Occipital lobe (tissue), 2 donors: ENCODE data around the gene BICD2. TPM values are rescaled to one million over a fixed set of nuclear protein-coding genes. Genes with fewer than 3 reads are reported as not detected.

Experiments
- DNase-seq: peaks from one replicate; lab custom pipeline; 2025; lab: John Stamatoyannopoulos, UW
- total RNA-seq: library from RNA; depleted of rRNA; stranded (reverse); fragments of >200 nt; gene quantifications from one replicate; pipeline ENCODE4 v1.2.3, GENCODE V29; 2014

Gene BICD2
- total RNA-seq, 1 donor from 2014 or later = 31.4 TPM

GRCh38 chr9:92715488-92716231 is 49.0 kb downstream of the BICD2 start:
- no peak for DNase-seq

DNA sequence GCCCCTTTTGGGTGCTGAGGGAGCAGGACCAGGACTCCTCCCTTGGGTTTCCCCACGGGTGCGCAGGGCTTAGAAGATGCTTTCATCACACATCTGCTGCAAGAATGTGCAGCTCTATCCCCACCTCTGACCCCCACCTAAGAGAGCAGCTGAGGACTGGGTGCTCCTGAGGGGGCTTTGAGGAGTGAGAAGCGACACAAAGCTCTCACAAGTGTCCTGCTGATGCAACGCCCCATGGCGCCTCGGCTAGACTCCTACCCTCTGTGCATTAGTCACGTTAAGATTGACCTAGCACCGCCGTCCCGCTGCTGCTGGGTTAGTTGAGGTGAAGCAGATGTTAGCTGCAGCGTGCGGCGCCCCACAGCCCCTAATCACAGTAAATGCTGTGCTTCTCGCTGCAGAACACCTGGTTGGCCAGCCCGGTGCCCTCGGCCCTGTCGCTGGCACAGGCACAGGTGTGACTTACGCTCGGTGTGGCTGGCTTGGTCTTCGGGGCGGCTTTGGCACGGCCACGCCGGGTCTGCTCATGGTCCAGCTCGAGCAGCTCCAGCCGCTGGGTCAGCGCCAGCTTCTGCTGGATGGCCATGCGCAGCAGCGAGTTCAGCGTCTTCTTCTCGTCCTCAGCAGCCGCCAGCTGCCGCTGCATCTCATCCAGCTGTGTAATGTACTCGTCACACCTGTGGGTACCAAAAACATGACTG is 49.7 kb downstream of the BICD2 start:
- DNase-seq = no peak

DNA sequence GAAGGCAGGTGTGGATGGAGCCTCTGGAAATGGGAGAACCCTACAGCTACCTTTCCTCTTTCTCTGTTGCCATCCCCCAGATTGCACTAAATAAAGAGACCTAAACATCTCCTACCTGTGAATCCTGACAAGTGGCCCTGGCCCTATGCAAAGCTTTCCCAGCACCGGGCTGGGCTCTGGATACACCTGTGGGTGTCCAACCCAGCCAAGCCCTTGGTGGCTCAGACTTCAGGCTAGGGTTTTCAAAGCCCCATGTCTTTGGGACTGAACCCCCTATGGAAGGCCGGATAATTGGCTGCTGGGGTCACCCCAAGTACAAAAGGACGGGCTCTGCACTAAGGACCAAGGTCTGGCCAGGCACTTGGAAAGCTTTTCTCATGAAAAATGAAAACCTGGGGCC is 50.6 kb downstream of the BICD2 start:
- DNase-seq = no peak

GRCh38 chr9:92713528-92713927 is 51.1 kb downstream of the BICD2 start:
- no peak for DNase-seq

DNA sequence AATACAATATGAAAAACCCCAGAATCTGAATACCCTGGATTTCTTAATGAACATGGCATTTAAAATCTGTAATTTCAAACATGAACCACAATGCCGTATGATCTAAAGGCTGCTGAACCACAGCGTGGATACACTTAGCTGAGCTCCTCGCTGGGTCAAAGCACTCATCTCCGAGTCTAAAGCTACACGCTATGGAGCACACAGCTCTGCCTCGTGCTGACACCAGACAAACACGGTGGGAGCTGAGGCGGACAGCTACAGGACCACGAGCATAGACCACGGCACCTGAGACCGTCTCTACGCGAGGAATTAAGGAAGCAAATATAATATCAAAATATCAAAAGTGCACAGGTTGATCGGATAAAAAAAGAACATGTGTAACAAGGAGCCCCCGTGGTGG is 51.9 kb downstream of the BICD2 start:
- DNase-seq = no peak

GRCh38 chr9:92711844-92712243 is 52.8 kb downstream of the BICD2 start:
- DNase-seq = no peak

- DNase-seq = no peak
These were observed 53.5 kb downstream of the BICD2 start for GRCh38 chr9:92711146-92711545.

DNA sequence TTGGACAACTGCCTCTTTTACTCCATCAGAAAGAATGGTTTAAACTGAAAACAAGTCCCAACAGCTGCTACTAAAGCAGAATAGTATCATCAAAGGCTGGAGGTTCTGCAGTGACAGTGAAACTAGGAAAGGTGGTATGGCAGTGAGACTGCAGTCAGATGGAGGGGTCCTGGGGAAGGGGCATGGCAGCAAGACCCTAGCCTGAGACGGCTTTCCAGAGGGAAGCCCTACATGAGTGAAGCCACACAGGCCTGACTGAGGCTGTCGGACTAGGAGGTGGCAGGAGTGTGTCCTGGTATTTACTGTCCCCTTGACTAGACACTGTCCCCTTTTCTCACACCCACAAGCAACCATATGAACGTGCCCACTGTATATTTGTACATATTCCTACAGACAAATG is 54.3 kb downstream of the BICD2 start:
- no peak for DNase-seq

- no peak for DNase-seq
These were observed 54.7 kb downstream of the BICD2 start for GRCh38 chr9:92709954-92710353.

DNA sequence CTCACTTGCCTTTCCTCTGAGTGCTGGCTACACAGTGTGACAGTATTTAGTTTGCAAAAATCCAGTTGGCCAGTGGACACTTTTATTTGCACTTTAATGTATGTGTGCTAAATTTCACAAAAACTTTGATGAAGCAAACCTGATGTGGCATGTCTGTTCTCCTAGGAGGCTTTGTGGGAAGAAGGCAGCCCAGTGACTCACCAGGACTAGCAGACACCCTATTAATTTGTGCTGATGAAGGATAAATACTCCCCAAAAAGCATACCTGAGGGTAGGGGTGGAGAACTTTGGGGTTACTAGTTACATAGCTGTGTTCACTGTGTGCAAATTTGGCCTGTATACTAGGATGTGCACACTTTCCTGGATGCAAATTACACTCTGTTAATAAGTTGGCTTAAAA is 55.4 kb downstream of the BICD2 start:
- DNase-seq = no peak

DNA sequence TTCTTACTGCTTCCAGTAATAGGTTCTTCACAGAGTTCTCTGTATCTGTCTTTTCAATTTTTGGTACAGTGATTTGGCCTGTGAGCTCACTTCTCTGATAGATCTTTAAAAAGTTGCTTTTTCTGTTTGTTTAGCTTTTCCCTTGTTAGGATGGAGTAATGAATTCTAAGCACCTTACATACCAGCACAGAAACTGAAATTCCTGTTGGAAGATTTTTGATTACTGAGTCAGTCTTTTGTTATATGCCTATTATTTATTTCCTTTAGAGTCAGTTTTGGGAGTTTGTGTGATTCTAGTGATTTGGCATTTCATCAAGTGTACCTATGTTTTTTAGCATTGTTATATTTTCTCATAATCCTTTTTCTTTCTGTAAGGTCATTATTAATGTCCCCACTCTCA is 57.1 kb downstream of the BICD2 start:
- DNase-seq = no peak

- DNase-seq = no peak
These were observed 58.3 kb downstream of the BICD2 start for GRCh38 chr9:92706218-92706940.

GRCh38 chr9:92704528-92704927 is 60.1 kb downstream of the BICD2 start:
- no peak for DNase-seq

GRCh38 chr9:92696619-92697018 is 68.0 kb downstream of the BICD2 start:
- no peak for DNase-seq

GRCh38 chr9:92686954-92687353 is 77.7 kb downstream of the BICD2 start:
- DNase-seq = no peak

DNA sequence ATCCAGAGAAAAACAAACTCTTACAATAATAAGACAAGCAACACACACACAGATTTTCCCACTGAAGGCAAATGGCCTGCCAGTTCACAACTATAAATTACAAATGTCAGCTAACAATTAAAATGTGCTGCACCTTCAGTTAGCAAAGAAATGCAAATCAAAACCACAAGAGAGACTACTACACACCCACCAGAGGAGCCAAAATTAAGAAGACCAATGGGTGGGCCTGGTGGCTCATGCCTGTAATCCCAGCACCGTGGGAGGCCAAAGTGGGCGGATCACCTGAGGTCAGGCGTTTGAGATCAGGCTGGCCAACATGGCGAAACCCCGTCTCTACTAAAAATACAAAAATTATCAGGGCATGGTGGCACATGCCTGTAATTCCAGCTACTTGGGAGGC is 79.6 kb downstream of the BICD2 start:
- DNase-seq = no peak

DNA sequence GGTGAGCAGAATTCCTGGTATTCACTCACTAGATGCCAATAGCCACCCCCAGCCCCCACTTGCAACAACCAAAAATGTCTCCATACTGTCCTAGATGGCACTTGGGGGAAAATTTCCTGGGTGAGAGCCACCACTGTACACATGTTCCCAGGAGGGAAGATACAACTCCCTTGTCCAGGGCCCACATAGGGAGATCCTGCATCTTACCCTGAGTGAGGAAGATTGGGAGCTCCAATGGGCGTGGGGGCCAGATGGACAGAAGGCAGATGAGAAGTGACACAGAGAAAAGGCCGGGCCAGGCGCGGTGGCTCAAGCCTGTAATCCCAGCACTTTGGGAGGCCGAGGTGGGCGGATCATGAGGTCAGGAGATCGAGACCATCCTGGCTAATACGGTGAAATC is 82.4 kb downstream of the BICD2 start:
- DNase-seq = no peak

GRCh38 chr9:92680166-92681119 is 84.2 kb downstream of the BICD2 start:
- DNase-seq = no peak

DNA sequence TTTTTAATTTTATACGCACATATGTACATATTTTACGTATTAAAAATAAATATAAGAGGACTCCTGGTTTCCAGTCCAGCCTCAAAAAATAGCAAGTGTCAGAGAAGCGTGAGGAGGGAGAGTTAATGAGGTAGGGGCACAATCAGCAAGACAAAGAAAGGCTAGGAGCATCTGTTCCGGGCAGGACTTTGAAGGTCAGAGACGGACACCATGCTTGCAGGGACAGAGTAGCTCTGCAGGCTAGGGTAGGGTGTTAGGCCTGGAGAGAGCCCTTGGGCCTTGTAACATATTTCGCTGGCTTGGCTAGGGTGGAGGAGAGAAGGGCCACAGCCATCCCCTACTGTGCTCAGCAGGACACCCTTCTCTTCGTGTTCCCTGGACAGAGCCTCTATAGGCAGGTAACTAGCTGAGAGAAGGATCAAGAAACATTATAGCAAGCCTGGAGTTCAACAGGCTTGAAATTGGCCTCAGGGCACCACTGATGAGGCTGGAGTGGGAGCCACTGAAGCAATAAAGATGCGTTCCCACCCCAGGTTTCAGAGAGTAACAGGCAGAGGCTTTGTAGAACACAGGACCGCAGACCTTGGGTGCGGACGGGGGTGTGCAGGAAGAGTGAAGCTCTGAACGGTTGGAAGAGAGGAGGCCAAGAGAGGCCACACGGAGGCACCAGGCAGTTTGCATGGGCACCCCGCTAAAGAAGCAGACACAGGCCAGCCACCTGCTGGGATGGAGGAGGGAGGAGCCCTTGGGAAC is 85.0 kb downstream of the BICD2 start:
- no peak for DNase-seq

GRCh38 chr9:92671323-92671722 is 93.3 kb downstream of the BICD2 start:
- DNase-seq = no peak
